OCI-LY3 (cell line): ENCODE results near the gene ST6GAL1.

ENCODE experiments used
- H2AFZ ChIP-seq: fragments of 200-600, 300-600 bp; shearing (Covaris generic); 2 replicates; pipeline ENCODE4 v1.6.0; 2014; ENCODE audit warnings: antibody characterized with exemption, low read depth, low read length
- H3K27ac ChIP-seq: fragments of 200-600, 300-600 bp; sonication (generic); 2 replicates; pipeline ENCODE4 v1.5.1; 2014; ENCODE audit warnings: mild to moderate bottlenecking, low read length, moderate library complexity, mixed read lengths
- H3K27me3 ChIP-seq: fragments of 200-600, 300-600 bp; sonication (generic); 2 replicates; pipeline ENCODE4 v1.6.1; 2014; ENCODE audit warnings: low read depth, low read length, mixed read lengths
- H3K36me3 ChIP-seq: fragments of 200-600, 300-600 bp; sonication (generic); replicated peaks from 2 replicates; pipeline ENCODE3; 2014; ENCODE audit warnings: low read depth, low read length, mixed read lengths
- H3K4me1 ChIP-seq: fragments of 300-600, 200-600 bp; sonication (generic); 2 replicates; pipeline ENCODE4 v1.6.1; 2014; ENCODE audit warnings: low read length, mixed read lengths
- H3K4me2 ChIP-seq: fragments of 200-600, 300-600 bp; sonication (generic); 2 replicates; pipeline ENCODE4 v1.6.1; 2014; ENCODE audit warnings: low read length, mixed read lengths
- H3K4me3 ChIP-seq: fragments of 300-600, 200-600 bp; sonication (generic); 2 replicates; pipeline ENCODE4 v1.5.1; 2014; ENCODE audit warnings: antibody characterized with exemption, mild to moderate bottlenecking, low read length, moderate library complexity
- H3K79me2 ChIP-seq: fragments of 300-600, 200-600 bp; shearing (Covaris generic); 2 replicates; pipeline ENCODE4 v1.6.1; 2014; ENCODE audit warnings: mild to moderate bottlenecking, low read length, mixed read lengths
- H3K9ac ChIP-seq: fragments of 300-600, 200-600 bp; shearing (Covaris generic); 2 replicates; pipeline ENCODE4 v1.6.0; 2014; ENCODE audit warnings: mild to moderate bottlenecking, low read length, moderate library complexity
- H3K9me3 ChIP-seq: fragments of 200-600, 300-600 bp; shearing (Covaris generic); 2 replicates; pipeline ENCODE4 v1.6.1; 2014; ENCODE audit warnings: low read length, mixed read lengths; ENCODE audit not compliant: insufficient read depth
- H4K20me1 ChIP-seq: fragments of 200-600, 300-600 bp; sonication (generic); 2 replicates; pipeline ENCODE4 v1.6.1; 2016; ENCODE audit warnings: low read length, mixed read lengths; ENCODE audit not compliant: insufficient read depth
- CTCF ChIP-seq: fragments of 200-600, 300-600 bp; sonication (generic); IDR thresholded peaks from 2 replicates; pipeline ENCODE4 v1.5.1; 2014; ENCODE audit warnings: antibody characterized with exemption, low read length, low read depth
- EZH2phosphoT487 ChIP-seq: fragments of 200-600 bp; shearing (Covaris generic); IDR thresholded peaks from 2 replicates; pipeline ENCODE4 v1.6.1; 2018; ENCODE audit warnings: antibody characterized with exemption, mixed run types, low read depth

Gene ST6GAL1

GRCh38 chr3:187016639-187017345 is 86.5 kb downstream of the ST6GAL1 start:
- peak overlapping the region; percentile 95 for H3K27ac ChIP-seq
- H3K79me2 ChIP-seq, result peaks cover 73% of the 10 kb centered on the region
- H3K9me3 ChIP-seq, result no peaks in the 10 kb centered on the region
- H3K36me3 ChIP-seq, result peaks cover 28% of the 10 kb centered on the region
- 0 out of 2 replicates have a peak overlapping the region, but pooled peaks have one; percentile 43 for H3K4me3 ChIP-seq
- peak overlapping the region; percentile 70 for H3K9ac ChIP-seq
- peak overlapping the region; percentile 70 for H3K4me2 ChIP-seq
- H2AFZ ChIP-seq, result no peak overlapping the region
- H3K27me3 ChIP-seq, result no peaks in the 10 kb centered on the region
- no peak for TF ChIP-seq CTCF
- TF ChIP-seq EZH2phosphoT487, result no peak
- no peaks in the 10 kb centered on the region for H4K20me1 ChIP-seq
- peaks cover 92% of the 10 kb centered on the region for H3K4me1 ChIP-seq

- no peak for TF ChIP-seq EZH2phosphoT487
- TF ChIP-seq CTCF, result no peak
- Histone ChIP-seq H3K4me3 (no peak overlapping the region), H4K20me1 (no peaks in the 10 kb centered on the region), H3K4me1 (peaks cover 92% of the 10 kb centered on the region), H3K27me3 (no peaks in the 10 kb centered on the region), H2AFZ (no peak overlapping the region), H3K27ac (peak overlapping the region; percentile 95), H3K4me2 (peak overlapping the region; percentile 70), H3K79me2 (peaks cover 78% of the 10 kb centered on the region), H3K9me3 (no peaks in the 10 kb centered on the region), H3K36me3 (peaks cover 28% of the 10 kb centered on the region), H3K9ac (peak overlapping the region; percentile 70)
These were observed 87.3 kb downstream of the ST6GAL1 start for GRCh38 chr3:187017511-187018230.

GRCh38 chr3:187019542-187020072 is 89.3 kb downstream of the ST6GAL1 start:
- Histone ChIP-seq H3K79me2 (peaks cover 74% of the 10 kb centered on the region), H3K27ac (peak overlapping the region; percentile 11; the same call in 1 of the 2 replicates), H3K36me3 (peaks cover 30% of the 10 kb centered on the region), H3K9me3 (peaks cover 3% of the 10 kb centered on the region; the same call in 1 of the 2 replicates), H3K27me3 (no peaks in the 10 kb centered on the region), H3K9ac (no peak overlapping the region), H4K20me1 (no peaks in the 10 kb centered on the region), H2AFZ (no peak overlapping the region), H3K4me1 (peaks cover 82% of the 10 kb centered on the region), H3K4me2 (no peak overlapping the region), H3K4me3 (no peak overlapping the region)
- TF ChIP-seq EZH2phosphoT487, result no peak
- peak; percentile 46 for TF ChIP-seq CTCF

GRCh38 chr3:187020376-187020775 is 90.0 kb downstream of the ST6GAL1 start:
- H3K4me3 ChIP-seq, result no peak overlapping the region
- no peak overlapping the region for H3K4me2 ChIP-seq
- H3K27ac ChIP-seq, result no peak overlapping the region
- TF ChIP-seq CTCF, result no peak
- no peak for TF ChIP-seq EZH2phosphoT487
- H2AFZ ChIP-seq, result no peak overlapping the region
- peaks cover 27% of the 10 kb centered on the region for H3K36me3 ChIP-seq
- peaks cover 74% of the 10 kb centered on the region for H3K79me2 ChIP-seq
- H3K27me3 ChIP-seq, result no peaks in the 10 kb centered on the region
- H3K4me1 ChIP-seq, result peaks cover 82% of the 10 kb centered on the region
- H3K9ac ChIP-seq, result no peak overlapping the region
- no peaks in the 10 kb centered on the region for H4K20me1 ChIP-seq
- peaks cover 3% of the 10 kb centered on the region; the same call in 1 of the 2 replicates for H3K9me3 ChIP-seq
